HCT116 (cell line): ENCODE data around the gene KRT79.

Experiments
- ELF1 ChIP-seq: IDR thresholded peaks from 2 replicates; pipeline ENCODE4 v1.6.1; 2012; ENCODE audit warnings: low read depth, borderline replicate concordance
- EZH2 ChIP-seq: fragments of 200-600 bp; sonication (generic); IDR thresholded peaks from 2 replicates; pipeline ENCODE4 v1.6.1; 2017; ENCODE audit warnings: antibody characterized with exemption, mixed run types
- POLR2A ChIP-seq: IDR thresholded peaks from 2 replicates; pipeline ENCODE4 v1.7.0; 2011; ENCODE audit warnings: borderline replicate concordance; ENCODE audit not compliant: insufficient read depth, insufficient read length; ENCODE audit errors: extremely low read depth
- POLR2AphosphoS5 ChIP-seq: IDR thresholded peaks from 2 replicates; pipeline ENCODE4 v1.6.1; 2011; ENCODE audit warnings: mild to moderate bottlenecking, low read depth, low read length, moderate library complexity
- RAD21 ChIP-seq: IDR thresholded peaks from 2 replicates; pipeline ENCODE4 v1.6.1; 2012; ENCODE audit warnings: low read depth, mild to moderate bottlenecking
- SRF ChIP-seq: IDR thresholded peaks from 2 replicates; pipeline ENCODE4 v1.6.1; 2012; ENCODE audit warnings: low read depth
- YY1 ChIP-seq: IDR thresholded peaks from 2 replicates; pipeline ENCODE4 v1.6.1; 2011; ENCODE audit warnings: low read length, low read depth, moderate library complexity, mild to moderate bottlenecking; ENCODE audit not compliant: insufficient replicate concordance; ENCODE audit errors: extremely low read depth
- ZFX ChIP-seq: fragments of 450-650 bp; IDR thresholded peaks from 2 replicates; pipeline ENCODE4 v1.6.1; 2017
- TF ChIP-seq, protein P1 (sequence below), 3 experiments: fragments of 200-600 bp in 1 of 3; sonication (generic) in 1 of 3; IDR thresholded peaks in 2 of 3; conservative IDR thresholded peaks in 1 of 3; 2 replicates each; pipeline ENCODE4 v1.5.1; 2012 to 2017; ENCODE audit warnings: low read depth in 2 of 3, low read length in 2 of 3, antibody characterized with exemption in 1 of 3, borderline replicate concordance in 1 of 3, control low read depth in 1 of 3, mild to moderate bottlenecking in 1 of 3, mixed read lengths in 1 of 3, mixed run types in 1 of 3, moderate library complexity in 1 of 3; ENCODE audit not compliant: insufficient read depth in 1 of 3
- TF ChIP-seq, protein P2 (sequence below): IDR thresholded peaks from 2 replicates; pipeline ENCODE4 v1.6.1; 2012
- TF ChIP-seq, protein P3 (sequence below): IDR thresholded peaks from 2 replicates; pipeline ENCODE4 v1.6.1; 2012

DNA sequence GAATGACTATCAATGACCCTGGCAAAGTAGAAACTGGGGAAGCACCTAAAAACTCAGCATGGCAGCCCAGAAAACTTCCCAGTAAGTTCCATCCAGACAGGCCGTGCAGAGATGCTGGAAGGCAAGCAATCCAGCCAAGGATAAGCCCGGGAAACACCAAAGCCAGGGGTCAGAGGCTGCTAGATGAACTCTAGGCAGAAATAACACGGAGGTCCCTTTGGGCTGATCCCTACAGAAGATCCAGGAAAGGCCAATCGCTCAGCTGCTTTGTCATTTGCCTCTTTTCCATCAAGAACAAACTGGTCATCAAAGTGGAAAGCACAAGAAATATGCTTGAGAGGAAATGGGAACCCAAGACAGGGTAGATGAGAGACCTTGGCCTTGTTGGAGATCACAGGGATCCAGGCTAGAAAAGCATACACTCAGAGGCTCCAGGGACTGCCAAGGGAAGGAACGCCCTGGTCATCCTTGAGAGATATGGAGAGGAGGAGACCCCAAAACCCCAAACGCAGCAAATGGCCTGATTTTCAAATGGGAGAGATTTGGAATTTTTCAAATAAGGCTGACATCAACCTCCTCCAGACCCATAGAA, 6.5 kb downstream of the KRT79 start:
- TF ChIP-seq, protein P1, sequence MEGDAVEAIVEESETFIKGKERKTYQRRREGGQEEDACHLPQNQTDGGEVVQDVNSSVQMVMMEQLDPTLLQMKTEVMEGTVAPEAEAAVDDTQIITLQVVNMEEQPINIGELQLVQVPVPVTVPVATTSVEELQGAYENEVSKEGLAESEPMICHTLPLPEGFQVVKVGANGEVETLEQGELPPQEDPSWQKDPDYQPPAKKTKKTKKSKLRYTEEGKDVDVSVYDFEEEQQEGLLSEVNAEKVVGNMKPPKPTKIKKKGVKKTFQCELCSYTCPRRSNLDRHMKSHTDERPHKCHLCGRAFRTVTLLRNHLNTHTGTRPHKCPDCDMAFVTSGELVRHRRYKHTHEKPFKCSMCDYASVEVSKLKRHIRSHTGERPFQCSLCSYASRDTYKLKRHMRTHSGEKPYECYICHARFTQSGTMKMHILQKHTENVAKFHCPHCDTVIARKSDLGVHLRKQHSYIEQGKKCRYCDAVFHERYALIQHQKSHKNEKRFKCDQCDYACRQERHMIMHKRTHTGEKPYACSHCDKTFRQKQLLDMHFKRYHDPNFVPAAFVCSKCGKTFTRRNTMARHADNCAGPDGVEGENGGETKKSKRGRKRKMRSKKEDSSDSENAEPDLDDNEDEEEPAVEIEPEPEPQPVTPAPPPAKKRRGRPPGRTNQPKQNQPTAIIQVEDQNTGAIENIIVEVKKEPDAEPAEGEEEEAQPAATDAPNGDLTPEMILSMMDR (IDR thresholded peaks at IDR 0.05 in 2 of 3, conservative IDR thresholded peaks at IDR 0.05 in 1 of 3; ENCODE audit: borderline replicate concordance in 1 of 3, insufficient read depth in 1 of 3, low read depth in 2 of 3, low read length in 2 of 3) = no peak
- TF ChIP-seq EZH2 = no peak
- no peak for TF ChIP-seq ELF1
- TF ChIP-seq YY1 = no peak
- TF ChIP-seq, protein P2, sequence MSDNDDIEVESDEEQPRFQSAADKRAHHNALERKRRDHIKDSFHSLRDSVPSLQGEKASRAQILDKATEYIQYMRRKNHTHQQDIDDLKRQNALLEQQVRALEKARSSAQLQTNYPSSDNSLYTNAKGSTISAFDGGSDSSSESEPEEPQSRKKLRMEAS = no peak
- TF ChIP-seq POLR2A = no peak
- no peak for TF ChIP-seq POLR2AphosphoS5
- TF ChIP-seq SRF = no peak
- TF ChIP-seq, protein P3, sequence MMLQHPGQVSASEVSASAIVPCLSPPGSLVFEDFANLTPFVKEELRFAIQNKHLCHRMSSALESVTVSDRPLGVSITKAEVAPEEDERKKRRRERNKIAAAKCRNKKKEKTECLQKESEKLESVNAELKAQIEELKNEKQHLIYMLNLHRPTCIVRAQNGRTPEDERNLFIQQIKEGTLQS = no peak
- TF ChIP-seq RAD21 = no peak
- no peak for TF ChIP-seq ZFX
